ENCODE results near the gene NAA10.

The NAA10 gene

DNA sequence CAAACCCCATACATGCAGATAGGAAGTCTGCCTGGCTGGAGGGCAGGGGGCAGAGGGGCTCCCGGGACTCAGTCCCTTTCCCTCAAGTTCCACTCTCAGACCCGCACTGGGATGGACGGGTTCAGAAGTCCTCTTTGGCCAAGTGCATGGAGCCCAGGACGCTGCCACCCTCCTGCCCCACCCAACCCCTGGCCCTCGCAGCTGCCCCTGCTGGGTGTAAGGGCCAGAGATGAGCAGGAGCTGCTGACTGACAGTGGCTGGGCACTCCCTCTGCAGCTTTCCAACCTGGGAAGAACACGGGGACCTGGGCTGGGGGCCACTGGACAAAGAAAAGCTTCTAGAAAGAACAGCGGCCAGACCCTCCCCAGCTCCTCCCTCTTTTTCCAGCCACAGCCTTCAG lies 52.3 kb downstream of the NAA10 start:
- TF ChIP-seq, protein P1, sequence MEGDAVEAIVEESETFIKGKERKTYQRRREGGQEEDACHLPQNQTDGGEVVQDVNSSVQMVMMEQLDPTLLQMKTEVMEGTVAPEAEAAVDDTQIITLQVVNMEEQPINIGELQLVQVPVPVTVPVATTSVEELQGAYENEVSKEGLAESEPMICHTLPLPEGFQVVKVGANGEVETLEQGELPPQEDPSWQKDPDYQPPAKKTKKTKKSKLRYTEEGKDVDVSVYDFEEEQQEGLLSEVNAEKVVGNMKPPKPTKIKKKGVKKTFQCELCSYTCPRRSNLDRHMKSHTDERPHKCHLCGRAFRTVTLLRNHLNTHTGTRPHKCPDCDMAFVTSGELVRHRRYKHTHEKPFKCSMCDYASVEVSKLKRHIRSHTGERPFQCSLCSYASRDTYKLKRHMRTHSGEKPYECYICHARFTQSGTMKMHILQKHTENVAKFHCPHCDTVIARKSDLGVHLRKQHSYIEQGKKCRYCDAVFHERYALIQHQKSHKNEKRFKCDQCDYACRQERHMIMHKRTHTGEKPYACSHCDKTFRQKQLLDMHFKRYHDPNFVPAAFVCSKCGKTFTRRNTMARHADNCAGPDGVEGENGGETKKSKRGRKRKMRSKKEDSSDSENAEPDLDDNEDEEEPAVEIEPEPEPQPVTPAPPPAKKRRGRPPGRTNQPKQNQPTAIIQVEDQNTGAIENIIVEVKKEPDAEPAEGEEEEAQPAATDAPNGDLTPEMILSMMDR (conservative IDR thresholded peaks at IDR 0.05; ENCODE audit: low read depth): no peak
- no peak overlapping the region for H3K27ac ChIP-seq
- no peak for DNase-seq (ENCODE audit: low spot score)
- ChIA-PET CTCF (no interaction called here), POLR2A (ENCODE audit: low non-redundant PET) (no interaction called here)

DNA sequence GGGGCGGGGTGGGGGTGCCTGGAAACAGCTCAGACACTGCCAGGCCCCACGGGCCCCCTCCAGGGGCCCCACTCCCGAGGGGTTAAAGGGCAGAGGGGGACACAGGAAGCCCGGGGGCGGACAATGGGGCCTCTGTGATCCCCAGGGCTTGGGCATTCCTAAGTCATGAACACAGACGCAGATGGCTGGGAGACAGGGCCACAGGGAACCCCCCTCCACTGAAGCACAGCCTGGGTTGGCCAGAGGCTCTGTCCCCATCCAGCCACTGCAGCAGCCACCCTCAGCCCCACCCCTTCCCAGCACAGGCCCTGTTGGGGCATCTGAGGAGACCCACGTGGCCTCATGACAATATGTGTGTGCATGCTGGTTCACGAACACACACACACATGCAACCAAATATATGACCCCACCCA lies 52.7 kb downstream of the NAA10 start:
- no peak for DNase-seq (ENCODE audit: low spot score)
- H3K27ac ChIP-seq: no peak overlapping the region
- POLR2A ChIA-PET (ENCODE audit: low non-redundant PET): no interaction called here
- TF ChIP-seq, protein P1 (conservative IDR thresholded peaks at IDR 0.05; ENCODE audit: low read depth): no peak
- CTCF ChIA-PET: no interaction called here

DNA sequence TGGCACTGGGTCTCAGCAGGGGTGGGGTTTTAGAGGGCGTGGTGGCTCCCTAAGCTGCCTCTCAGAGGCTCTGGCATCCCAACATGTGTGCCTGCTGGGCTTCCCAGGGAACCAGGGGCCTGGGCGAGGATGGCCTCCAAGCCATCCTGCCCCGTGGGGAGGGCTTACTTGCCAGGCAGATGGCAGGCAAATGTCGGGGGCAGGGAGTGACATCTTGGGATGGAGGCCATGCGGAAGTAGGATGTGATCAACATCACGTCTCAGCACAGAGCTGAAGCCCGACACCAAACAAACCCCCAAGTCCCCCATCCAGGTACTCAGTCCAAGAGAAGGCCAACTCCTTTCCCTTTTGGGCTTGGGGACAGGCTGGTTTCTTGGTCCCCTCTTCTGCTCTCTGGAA lies 53.6 kb downstream of the NAA10 start:
- DNase-seq (ENCODE audit: low spot score): no peak
- ChIA-PET CTCF (no interaction called here), POLR2A (ENCODE audit: low non-redundant PET) (no interaction called here)
- H3K27ac ChIP-seq: no peak overlapping the region
- TF ChIP-seq, protein P1 (conservative IDR thresholded peaks at IDR 0.05; ENCODE audit: low read depth): no peak

DNA sequence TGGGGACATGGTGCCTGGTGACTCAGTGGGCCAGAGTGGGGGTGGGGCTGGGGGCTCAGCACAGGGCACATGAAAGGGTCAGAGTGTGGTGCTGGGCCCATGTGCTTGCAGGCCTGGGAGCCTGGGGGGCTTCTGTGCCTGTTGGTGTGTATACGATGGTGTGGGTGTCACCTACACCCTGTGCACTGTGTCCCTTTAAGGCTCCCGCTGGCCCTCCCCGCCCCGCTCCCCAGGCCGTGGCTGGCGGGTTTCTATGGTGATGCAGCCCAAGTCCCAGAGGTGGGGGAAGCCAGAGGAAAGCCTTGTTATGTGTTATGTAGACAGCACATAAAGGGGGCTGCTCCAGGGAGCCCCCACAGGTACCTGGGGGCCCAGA lies 54.4 kb downstream of the NAA10 start:
- TF ChIP-seq, protein P1 (conservative IDR thresholded peaks at IDR 0.05; ENCODE audit: low read depth): no peak
- no peak for DNase-seq (ENCODE audit: low spot score)
- ChIA-PET CTCF (no interaction called here), POLR2A (ENCODE audit: low non-redundant PET) (no interaction called here)
- no peak overlapping the region for H3K27ac ChIP-seq

DNA sequence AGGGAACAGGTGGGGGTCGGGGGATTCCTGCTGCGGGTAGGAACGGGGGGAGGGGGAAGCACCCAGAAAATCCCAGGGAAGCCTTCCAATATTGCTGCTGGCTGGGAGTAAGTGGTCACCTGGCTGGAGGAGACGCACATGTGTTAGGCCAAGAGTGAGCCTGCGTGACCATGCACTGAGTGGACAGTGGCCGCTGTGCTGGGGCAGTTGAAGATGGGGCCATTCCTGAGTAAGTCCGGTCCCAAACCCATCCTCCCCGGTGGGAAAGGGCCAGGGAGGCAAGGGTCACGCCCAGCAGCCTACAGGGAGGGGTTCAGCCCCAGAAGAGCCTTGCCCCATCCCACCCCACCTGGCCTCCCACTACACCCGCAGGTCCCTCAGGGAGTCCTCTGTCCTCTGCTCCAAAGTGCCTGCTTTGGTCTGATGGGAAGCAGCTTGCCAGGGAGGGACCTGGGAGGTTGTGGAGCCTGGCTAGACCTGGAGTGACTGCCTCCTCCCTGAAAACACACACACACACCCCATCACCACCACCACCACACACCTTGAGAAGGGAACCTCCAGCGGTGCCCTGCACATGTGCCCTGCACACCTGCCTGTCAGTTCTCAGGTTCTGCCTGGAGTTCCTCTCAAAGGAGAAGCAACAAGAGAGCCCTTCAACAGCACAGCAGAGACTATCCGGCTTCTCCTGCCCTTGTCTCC lies 54.9 kb downstream of the NAA10 start:
- CTCF ChIA-PET: no interaction called here
- H3K27ac ChIP-seq: no peak overlapping the region
- POLR2A ChIA-PET (ENCODE audit: low non-redundant PET): no interaction called here
- DNase-seq (ENCODE audit: low spot score): no peak
- TF ChIP-seq, protein P1 (conservative IDR thresholded peaks at IDR 0.05; ENCODE audit: low read depth): no peak
